HFFc6 (cell line): Measurements from ENCODE around the gene IRF8. TPM values are rescaled to one million over a fixed set of nuclear protein-coding genes. Genes with fewer than 3 reads are reported as not detected.

ENCODE experiments used
- DNase-seq: peaks from one replicate; pipeline ENCODE4 v3.0.0-alpha.2; 2018
- H3K27ac Mint-ChIP-seq: 2 replicates; pipeline ENCODE4 v1.8.0; 2020; ENCODE audit warnings: mild to moderate bottlenecking, mixed read lengths
- H3K27me3 Mint-ChIP-seq: 2 replicates; pipeline ENCODE4 v1.8.0; 2021; ENCODE audit warnings: mild to moderate bottlenecking, moderate library complexity, mixed read lengths; ENCODE audit not compliant: insufficient read depth
- H3K36me3 Mint-ChIP-seq: 2 replicates; pipeline ENCODE4 v1.8.0; 2021; ENCODE audit warnings: low read depth, mixed read lengths
- H3K4me1 Mint-ChIP-seq: 2 replicates; pipeline ENCODE4 v1.8.0; 2020; ENCODE audit warnings: low read depth, mixed read lengths
- H3K4me3 Mint-ChIP-seq: 2 replicates; pipeline ENCODE4 v1.8.0; 2020; ENCODE audit warnings: mild to moderate bottlenecking, moderate library complexity, mixed read lengths
- H3K9me3 Mint-ChIP-seq: 2 replicates; pipeline ENCODE4 v1.8.0; 2020; ENCODE audit warnings: mild to moderate bottlenecking, mixed read lengths
- CTCF ChIP-seq: fragments of 200-600 bp; sonication (generic); IDR thresholded peaks from 2 replicates; pipeline ENCODE4 v1.5.0; 2021; ENCODE audit warnings: antibody characterized with exemption, mild to moderate bottlenecking
- long read RNA-seq: library from polyadenylated mRNA; unstranded; transcript quantifications from one replicate; pipeline ENCODE4 v2.0.0, GENCODE V29; 2019
- total RNA-seq, 6 experiments: library from RNA; stranded (reverse); fragmentation: NEBNext Ultra II Directional; extraction: Animal tissue kit (Norgen Biotek cat#: 25700); gene quantifications; 2 replicates in 1 of 6; 3 replicates in 5 of 6; pipeline ENCODE4 v1.2.3, GENCODE V29; 2021

The IRF8 gene
- not detected for total RNA-seq
- long read RNA-seq: 0 reads

GRCh38 chr16:85898521-85899442, at the start of gene IRF8:
IRF8 (plus strand) TSS chr16:85899162; CDS start chr16:85903016, 3,854 bp downstream.
- no peak for TF ChIP-seq CTCF
- Mint-ChIP-seq H3K4me1 (no peaks in the 10 kb centered on the region), H3K36me3 (no peaks in the 10 kb centered on the region), H3K27me3 (peaks cover 80% of the 10 kb centered on the region), H3K9me3 (no peaks in the 10 kb centered on the region), H3K27ac (no peak within 1 kb of the TSS), H3K4me3 (no peak within 1 kb of the TSS)
- DNase-seq: no peak

GRCh38 chr16:85849388-85849787, 49.6 kb upstream of the IRF8 start:
- H3K4me1 Mint-ChIP-seq: no peaks in the 10 kb centered on the region
- H3K4me3 Mint-ChIP-seq: no peak overlapping the region
- no peak overlapping the region for H3K27ac Mint-ChIP-seq
- no peak for DNase-seq
- H3K36me3 Mint-ChIP-seq: no peaks in the 10 kb centered on the region
- TF ChIP-seq CTCF: no peak
- H3K9me3 Mint-ChIP-seq: no peaks in the 10 kb centered on the region
- peaks cover 70% of the 10 kb centered on the region for H3K27me3 Mint-ChIP-seq

- Mint-ChIP-seq H3K36me3 (no peaks in the 10 kb centered on the region), H3K27me3 (peaks cover 61% of the 10 kb centered on the region), H3K27ac (no peak overlapping the region), H3K4me3 (no peak overlapping the region), H3K9me3 (peaks cover 5% of the 10 kb centered on the region; the same call in 1 of the 2 replicates), H3K4me1 (no peaks in the 10 kb centered on the region)
- no peak for DNase-seq
- no peak for TF ChIP-seq CTCF
Observed at GRCh38 chr16:85850344-85850880, 48.5 kb upstream of the IRF8 start.

GRCh38 chr16:85851034-85851785, 47.8 kb upstream of the IRF8 start:
- TF ChIP-seq CTCF: no peak
- DNase-seq: no peak
- H3K4me3 Mint-ChIP-seq: no peak overlapping the region
- no peaks in the 10 kb centered on the region for H3K36me3 Mint-ChIP-seq
- peaks cover 9% of the 10 kb centered on the region for H3K9me3 Mint-ChIP-seq
- H3K4me1 Mint-ChIP-seq: no peaks in the 10 kb centered on the region
- H3K27ac Mint-ChIP-seq: no peak overlapping the region
- H3K27me3 Mint-ChIP-seq: peaks cover 61% of the 10 kb centered on the region

GRCh38 chr16:85853547-85854545, 45.1 kb upstream of the IRF8 start:
- no peak for DNase-seq

More at GRCh38 chr16:85853547-85854545, 45.1 kb upstream of the IRF8 start:
- H3K9me3 Mint-ChIP-seq: peaks cover 9% of the 10 kb centered on the region
- no peak overlapping the region for H3K4me3 Mint-ChIP-seq
- H3K4me1 Mint-ChIP-seq: no peaks in the 10 kb centered on the region
- no peak for TF ChIP-seq CTCF
- H3K27ac Mint-ChIP-seq: no peak overlapping the region
- no peaks in the 10 kb centered on the region for H3K36me3 Mint-ChIP-seq
- H3K27me3 Mint-ChIP-seq: peaks cover 43% of the 10 kb centered on the region
